SH-SY5Y (cell line): ENCODE results near the gene ITPKA.

Experiments used
- GATA2 ChIP-seq: IDR thresholded peaks from 2 replicates; pipeline ENCODE4 v1.6.1; 2011; ENCODE audit warnings: mild to moderate bottlenecking, low read depth, low read length
- GATA3 ChIP-seq: IDR thresholded peaks from 2 replicates; pipeline ENCODE4 v1.6.1; 2011; ENCODE audit warnings: low read depth, mild to moderate bottlenecking, low read length, moderate library complexity

DNA sequence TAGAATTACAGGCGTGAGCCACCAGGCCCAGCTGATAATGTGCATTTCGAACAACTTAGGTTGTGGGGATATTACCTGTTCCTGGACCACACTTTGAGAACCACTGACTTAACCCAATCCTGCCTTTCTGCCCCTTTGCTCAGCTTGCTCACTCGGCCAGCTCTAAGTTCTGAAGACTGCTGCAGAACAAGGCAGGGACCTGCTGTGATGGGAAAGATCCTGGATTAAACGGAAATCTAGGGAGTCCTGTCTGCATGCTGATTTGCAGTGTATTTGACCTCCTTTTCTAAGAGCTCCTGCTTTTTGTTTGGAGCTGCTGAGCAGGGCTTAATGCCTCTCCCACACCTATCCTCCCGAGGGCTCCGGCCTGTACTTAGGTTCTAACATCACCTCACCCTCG lies 17.1 kb downstream of the ITPKA start:
- TF ChIP-seq GATA3 (no peak), GATA2 (no peak)
